Activated T-helper 1 cell treated with anti-CD3 and anti-CD28 coated beads, Interleukin-12 subunit alpha, Interleukin-12 subunit beta, Interleukin-2, Interleukin-4 antibody, amounts not matched to agents 30 ng/mL and 10 ng/mL and 1 ng/mL, durations not matched to agents 14 hours and 24 hours and 36 hours (primary cell): ENCODE results near the gene NID2. TPM values are rescaled to one million over a fixed set of nuclear protein-coding genes. Genes with fewer than 3 reads are reported as not detected.
A peak's percentile ranks its signal among the peaks of the same experiment; 100 is the strongest.

Experiments
- DNase-seq: peaks from one replicate; pipeline ENCODE4 v3.0.0; 2021; ENCODE audit warnings: low spot score
- H3K27ac Mint-ChIP-seq: one replicate; pipeline ENCODE4 v1.8.0; 2021; ENCODE audit warnings: mild to moderate bottlenecking, mixed read lengths
- H3K27me3 Mint-ChIP-seq: one replicate; pipeline ENCODE4 v1.8.0; 2022; ENCODE audit warnings: mild to moderate bottlenecking, moderate library complexity, mixed read lengths; ENCODE audit not compliant: insufficient read depth
- H3K36me3 Mint-ChIP-seq: one replicate; pipeline ENCODE4 v1.8.0; 2021; ENCODE audit warnings: low read depth, mixed read lengths
- H3K4me1 Mint-ChIP-seq: one replicate; pipeline ENCODE4 v1.8.0; 2021; ENCODE audit warnings: low read depth, mixed read lengths
- H3K4me3 Mint-ChIP-seq: one replicate; pipeline ENCODE4 v1.8.0; 2021; ENCODE audit warnings: mild to moderate bottlenecking, moderate library complexity, mixed read lengths
- H3K9me3 Mint-ChIP-seq: one replicate; pipeline ENCODE4 v1.8.0; 2021; ENCODE audit warnings: mixed read lengths
- intact Hi-C: fragments of 100-400 bp; cut with micrococcal nuclease; formaldehyde crosslinking; loops from one replicate; pipeline ENCODE4 v1.15.1; 2024
- total RNA-seq: library from RNA; stranded (reverse); gene quantifications from 2 replicates; pipeline ENCODE4 v1.2.3, GENCODE V29; 2022

NID2 gene
- total RNA-seq, 1 donor from 2014 or later: 0.16 TPM

DNA sequence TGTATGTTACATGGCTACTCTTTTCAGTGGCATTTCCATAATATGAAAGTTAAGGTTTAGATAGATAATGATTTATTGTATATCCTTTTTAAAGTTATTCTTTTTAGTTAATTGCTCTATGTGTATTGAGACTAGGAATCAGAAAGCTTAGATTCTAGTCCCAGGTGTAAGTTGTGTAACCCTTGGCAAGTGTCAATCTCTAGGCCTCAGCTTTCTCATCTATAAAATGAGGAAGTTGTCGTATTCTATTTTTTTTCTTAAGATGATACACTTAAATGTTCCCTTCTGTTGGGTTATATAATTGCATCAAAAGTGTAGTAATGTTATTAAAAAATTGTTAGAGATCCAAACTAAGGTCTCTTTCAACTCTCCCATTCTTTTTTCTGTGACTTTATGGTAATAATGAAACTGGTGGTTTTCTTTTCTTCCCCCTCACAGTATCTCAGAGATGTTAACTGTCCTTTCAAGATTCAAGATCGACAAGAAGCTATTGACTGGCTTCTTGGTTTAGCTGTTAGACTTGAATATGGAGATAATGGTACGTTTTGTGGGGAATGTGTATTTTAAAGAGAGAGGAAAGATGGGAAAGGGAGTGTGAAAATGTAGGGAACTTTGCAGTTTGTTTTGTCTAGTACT lies 75.5 kb downstream of the NID2 start:
- Mint-ChIP-seq H3K9me3 (no peaks in the 10 kb centered on the region), H3K36me3 (peaks cover 41% of the 10 kb centered on the region), H3K4me3 (no peak overlapping the region), H3K4me1 (peaks cover 45% of the 10 kb centered on the region), H3K27ac (no peak overlapping the region), H3K27me3 (no peaks in the 10 kb centered on the region)
- DNase-seq: no peak
- intact Hi-C loops: loop anchor here (5.0 kb wide), 2 partner anchors 319 to 714 kb away; partner anchors contain the start of genes PSMC6 and PTGER2

- H3K27ac Mint-ChIP-seq: no peak overlapping the region
- intact Hi-C loops: loop anchor here (5.0 kb wide), 2 partner anchors 322 to 717 kb away; partner anchors contain the start of genes PSMC6 and PTGER2
- H3K27me3 Mint-ChIP-seq: no peaks in the 10 kb centered on the region
- H3K4me3 Mint-ChIP-seq: peak overlapping the region; percentile 94
- peaks cover 31% of the 10 kb centered on the region for H3K36me3 Mint-ChIP-seq
- H3K9me3 Mint-ChIP-seq: no peaks in the 10 kb centered on the region
- DNase-seq: no peak
- peaks cover 39% of the 10 kb centered on the region for H3K4me1 Mint-ChIP-seq
Observed at GRCh38 chr14:51990488-51990887, 78.4 kb downstream of the NID2 start.

DNA sequence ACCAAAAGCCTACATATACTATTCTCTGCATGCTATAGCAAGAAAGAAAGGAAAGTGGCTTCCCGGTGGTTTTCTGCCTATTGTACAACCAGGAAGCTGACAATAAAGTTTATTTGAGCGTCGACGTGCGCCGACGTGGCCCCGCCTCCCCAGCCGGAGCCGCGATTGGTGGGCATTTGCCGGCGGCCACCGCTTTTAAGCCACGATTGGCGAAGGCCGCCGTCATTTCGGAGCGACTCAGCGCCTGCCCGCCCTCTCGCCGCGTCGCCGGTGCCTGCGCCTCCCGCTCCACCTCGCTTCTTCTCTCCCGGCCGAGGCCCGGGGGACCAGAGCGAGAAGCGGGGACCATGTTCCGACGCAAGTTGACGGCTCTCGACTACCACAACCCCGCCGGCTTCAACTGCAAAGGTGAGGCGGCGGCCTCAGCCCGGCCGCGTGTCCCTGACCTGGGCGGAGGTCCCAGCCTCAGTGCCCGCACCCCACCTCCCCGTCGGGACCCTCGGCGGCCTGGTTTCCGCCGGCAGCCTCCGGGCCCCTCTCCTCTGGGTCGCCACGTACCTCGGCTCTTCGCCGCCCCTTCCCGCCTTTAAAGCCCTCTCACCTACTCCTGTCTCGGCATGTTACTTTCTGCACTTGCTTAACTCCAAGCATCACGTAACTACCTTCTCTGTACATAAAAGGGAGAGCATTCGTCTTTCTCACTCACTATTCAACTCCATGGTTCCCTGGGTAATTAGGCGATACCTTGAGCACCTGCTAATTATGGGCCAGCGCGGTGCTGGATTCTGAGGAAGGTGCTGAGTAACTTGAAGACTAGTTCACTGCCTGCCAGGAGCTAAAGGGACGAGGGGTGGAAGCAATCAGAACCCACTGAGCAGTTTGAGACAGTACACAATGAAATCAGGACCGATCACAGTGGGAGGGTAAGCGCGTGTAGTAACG lies 79.3 kb downstream of the NID2 start, which contains the start of gene RTRAF:
Gene RTRAF (plus strand): TSS at position 254 of the 942 bp plus-strand sequence. CDS start 94 bp downstream, at position 348.
- DNase-seq: peak; percentile 89
- H3K4me1 Mint-ChIP-seq: peaks cover 31% of the 10 kb centered on the region
- peaks cover 22% of the 10 kb centered on the region for H3K36me3 Mint-ChIP-seq
- H3K27me3 Mint-ChIP-seq: no peaks in the 10 kb centered on the region
- peak within 1 kb of the TSS; percentile 94 for H3K4me3 Mint-ChIP-seq
- peak within 1 kb of the TSS; percentile 91 for H3K27ac Mint-ChIP-seq
- intact Hi-C loops: loop anchor here (1.0 to 10.0 kb wide), 9 partner anchors 31 to 895 kb away; partner anchors contain the start of genes FRMD6, PSMC6, PTGER2 and TMX1
- no peaks in the 10 kb centered on the region for H3K9me3 Mint-ChIP-seq

GRCh38 chr14:51988221-51988620 lies 80.6 kb downstream of the NID2 start:
- Mint-ChIP-seq H3K4me3 (peak overlapping the region; percentile 94), H3K27ac (peak overlapping the region; percentile 87), H3K4me1 (peaks cover 17% of the 10 kb centered on the region), H3K36me3 (peaks cover 14% of the 10 kb centered on the region), H3K27me3 (no peaks in the 10 kb centered on the region), H3K9me3 (no peaks in the 10 kb centered on the region)
- intact Hi-C loops: loop anchor here (2.0 to 10.0 kb wide), 3 partner anchors 33 to 893 kb away; partner anchors contain the start of genes FRMD6 and TRIM9
- DNase-seq: no peak

DNA sequence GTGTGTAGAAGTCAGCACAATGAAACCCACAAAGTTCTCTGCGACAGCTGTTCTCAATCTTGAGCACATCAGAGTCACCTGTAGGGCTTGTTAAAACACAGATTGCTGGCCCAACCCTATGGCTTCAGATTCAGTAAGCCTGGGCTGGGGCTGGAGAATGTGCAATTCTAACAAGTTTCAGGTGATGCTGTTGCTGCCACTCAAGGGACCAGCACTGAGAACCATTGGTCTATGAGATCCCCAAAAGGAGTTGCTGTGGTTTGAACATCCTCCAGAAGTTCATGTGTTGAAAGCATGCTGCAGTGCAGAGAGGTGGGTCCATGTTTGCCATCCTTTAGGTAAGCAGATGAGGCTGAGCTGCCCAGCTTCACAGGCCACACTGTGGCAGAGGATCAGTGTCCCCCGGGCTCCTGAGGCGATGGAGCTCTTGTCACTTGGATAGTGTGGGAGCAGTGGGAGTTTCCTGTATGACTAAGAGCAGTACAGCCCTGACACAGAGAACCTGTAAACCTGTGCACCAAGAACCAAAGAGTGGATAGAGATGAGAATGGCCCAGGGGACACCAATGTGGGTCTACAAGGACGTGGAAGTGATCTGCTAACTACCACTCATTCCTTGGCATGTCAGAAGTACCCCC lies 87.5 kb downstream of the NID2 start:
- no peak overlapping the region for H3K4me3 Mint-ChIP-seq
- peaks cover 2% of the 10 kb centered on the region for H3K27me3 Mint-ChIP-seq
- intact Hi-C loops: loop anchor here (10.0 kb wide), 1 partner anchor 887 kb away; the partner anchor contains the start of gene TRIM9
- DNase-seq: no peak
- peaks cover 22% of the 10 kb centered on the region for H3K4me1 Mint-ChIP-seq
- no peak overlapping the region for H3K27ac Mint-ChIP-seq
- H3K36me3 Mint-ChIP-seq: peaks cover 2% of the 10 kb centered on the region
- H3K9me3 Mint-ChIP-seq: no peaks in the 10 kb centered on the region

DNA sequence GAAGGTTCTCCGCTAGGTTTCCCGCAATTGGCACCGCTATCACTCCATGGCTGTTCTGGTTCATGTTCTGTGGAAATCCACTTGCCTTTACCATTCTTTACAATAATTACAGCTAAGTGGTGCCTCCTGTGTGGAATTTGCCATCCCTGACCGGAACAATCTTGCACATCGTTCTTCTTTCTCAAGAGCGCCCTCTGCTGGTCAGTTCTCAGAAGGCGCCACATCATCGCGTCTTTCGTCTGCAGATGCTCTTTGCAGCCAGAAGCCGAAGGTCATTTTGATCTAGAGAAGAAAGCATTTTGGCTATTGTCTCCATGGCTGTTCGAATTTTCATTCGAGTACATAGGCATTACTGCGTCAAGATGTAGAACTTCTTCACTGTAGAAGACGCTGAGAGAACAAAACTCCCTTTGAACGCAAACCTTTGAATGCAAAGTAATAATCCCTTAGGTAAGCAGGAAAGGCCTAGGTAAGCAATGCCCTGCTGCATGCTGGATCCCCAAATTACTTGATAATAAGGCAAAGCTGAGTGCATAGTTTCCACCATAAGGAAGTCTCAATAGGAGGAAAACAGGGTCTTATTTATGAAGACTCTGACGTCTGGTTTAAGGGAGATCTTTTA lies 89.7 kb downstream of the NID2 start:
- Mint-ChIP-seq H3K4me3 (no peak overlapping the region), H3K36me3 (peaks cover 2% of the 10 kb centered on the region), H3K4me1 (peaks cover 22% of the 10 kb centered on the region), H3K27ac (no peak overlapping the region), H3K27me3 (peaks cover 2% of the 10 kb centered on the region), H3K9me3 (no peaks in the 10 kb centered on the region)
- peak; percentile 70 for DNase-seq
- intact Hi-C loops: loop anchor here (1.0 to 5.0 kb wide), 6 partner anchors 72 to 697 kb away; no protein-coding TSS in a partner anchor

DNA sequence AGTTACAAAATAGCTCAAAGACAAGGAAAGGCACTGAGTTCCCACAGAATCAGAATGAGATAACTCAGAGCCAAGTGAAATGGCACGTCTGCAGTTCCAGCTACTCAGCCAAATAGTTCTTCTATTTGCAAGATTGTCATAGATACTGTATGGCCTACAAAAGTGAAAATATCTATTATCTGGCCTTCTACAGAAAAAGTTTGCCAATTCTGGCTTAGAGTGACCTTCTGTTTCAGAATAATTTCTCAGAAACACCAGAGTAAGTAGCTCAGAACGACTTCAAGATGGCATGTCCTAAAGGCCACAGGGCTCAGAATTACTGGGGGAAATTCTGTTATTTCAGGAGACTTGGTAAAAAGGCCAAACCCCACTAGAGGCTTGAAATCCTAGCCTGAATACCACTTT lies 90.2 kb downstream of the NID2 start:
- no peaks in the 10 kb centered on the region for H3K9me3 Mint-ChIP-seq
- no peak overlapping the region for H3K4me3 Mint-ChIP-seq
- H3K27me3 Mint-ChIP-seq: peaks cover 2% of the 10 kb centered on the region
- H3K27ac Mint-ChIP-seq: no peak overlapping the region
- DNase-seq: no peak
- H3K4me1 Mint-ChIP-seq: peaks cover 22% of the 10 kb centered on the region
- intact Hi-C loops: loop anchor here (1.0 to 5.0 kb wide), 6 partner anchors 71 to 696 kb away; no protein-coding TSS in a partner anchor
- H3K36me3 Mint-ChIP-seq: peaks cover 2% of the 10 kb centered on the region

- DNase-seq: no peak
- no peak overlapping the region for H3K27ac Mint-ChIP-seq
- intact Hi-C loops: loop anchor here (5.0 kb wide), 2 partner anchors 70 to 695 kb away; no protein-coding TSS in a partner anchor
- no peak overlapping the region for H3K4me3 Mint-ChIP-seq
- peaks cover 22% of the 10 kb centered on the region for H3K4me1 Mint-ChIP-seq
- no peaks in the 10 kb centered on the region for H3K9me3 Mint-ChIP-seq
- peaks cover 2% of the 10 kb centered on the region for H3K27me3 Mint-ChIP-seq
- H3K36me3 Mint-ChIP-seq: no peaks in the 10 kb centered on the region
Observed at GRCh38 chr14:51977075-51977474, 91.8 kb downstream of the NID2 start.

GRCh38 chr14:51972566-51972965 lies 96.3 kb downstream of the NID2 start:
- no peaks in the 10 kb centered on the region for H3K9me3 Mint-ChIP-seq
- intact Hi-C loops: no loop called here
- no peak overlapping the region for H3K4me3 Mint-ChIP-seq
- H3K36me3 Mint-ChIP-seq: peaks cover 16% of the 10 kb centered on the region
- H3K4me1 Mint-ChIP-seq: no peaks in the 10 kb centered on the region
- no peak overlapping the region for H3K27ac Mint-ChIP-seq
- DNase-seq: no peak
- H3K27me3 Mint-ChIP-seq: no peaks in the 10 kb centered on the region

- intact Hi-C loops: no loop called here
- Mint-ChIP-seq H3K9me3 (no peaks in the 10 kb centered on the region), H3K4me3 (no peak overlapping the region), H3K27me3 (no peaks in the 10 kb centered on the region), H3K27ac (no peak overlapping the region), H3K4me1 (no peaks in the 10 kb centered on the region), H3K36me3 (peaks cover 28% of the 10 kb centered on the region)
- no peak for DNase-seq
Observed at GRCh38 chr14:51969852-51970540, 98.9 kb downstream of the NID2 start.

DNA sequence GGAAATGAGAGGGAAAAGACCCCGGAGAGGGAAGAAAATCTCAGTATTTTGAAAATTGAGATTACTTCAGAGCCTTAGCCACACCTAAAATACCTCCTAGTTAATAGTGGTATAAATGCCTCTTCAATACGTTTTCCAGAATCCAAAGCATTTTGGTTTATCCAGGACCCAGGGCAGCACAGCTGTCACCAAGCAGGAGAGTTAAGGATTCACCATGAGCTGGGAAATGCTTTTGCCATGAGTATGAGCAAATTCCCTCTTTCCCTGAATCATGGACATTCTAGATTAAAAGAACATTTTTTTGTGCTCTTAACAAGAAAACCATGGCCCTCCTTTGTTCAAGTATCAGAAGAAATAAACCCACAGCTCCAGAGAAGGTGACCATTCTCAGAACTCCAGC lies 101.3 kb downstream of the NID2 start:
- Mint-ChIP-seq H3K27me3 (no peaks in the 10 kb centered on the region), H3K9me3 (no peaks in the 10 kb centered on the region), H3K4me3 (no peak overlapping the region), H3K36me3 (peaks cover 40% of the 10 kb centered on the region), H3K4me1 (peaks cover 16% of the 10 kb centered on the region), H3K27ac (no peak overlapping the region)
- intact Hi-C loops: no loop called here
- DNase-seq: no peak
